Thymus (tissue), 11 donors: ENCODE measurements around the gene PRSS1. TPM values are rescaled to one million over a fixed set of nuclear protein-coding genes. Genes with fewer than 3 reads are reported as not detected.
A peak's percentile ranks its signal among the peaks of the same experiment; 100 is the strongest.

Experiments used
- DNase-seq, 9 donors: peaks; one replicate each; pipeline ENCODE4 v3.0.0-alpha.2; 2013; ENCODE audit warnings: low spot score in 9 of 9, low read depth in 6 of 9, missing footprints in 1 of 9
- H3K27ac ChIP-seq, 2 donors: one replicate each; pipeline ENCODE4 v1.5.1; 2013; ENCODE audit warnings: control low read depth in 1 of 2, low read depth in 1 of 2, low read length in 1 of 2, mild to moderate bottlenecking in 1 of 2, moderate library complexity in 1 of 2
- H3K27me3 ChIP-seq, 2 donors: one replicate each; pipeline ENCODE4 v1.5.1; 2013; ENCODE audit warnings: low read length in 1 of 2; ENCODE audit not compliant: control insufficient read depth in 2 of 2, insufficient read depth in 1 of 2
- H3K36me3 ChIP-seq, 2 donors: one replicate each; pipeline ENCODE4 v1.5.1; 2013; ENCODE audit warnings: low read length in 1 of 2, mild to moderate bottlenecking in 1 of 2, moderate library complexity in 1 of 2; ENCODE audit not compliant: control insufficient read depth in 2 of 2, insufficient read depth in 2 of 2
- H3K4me1 ChIP-seq, 2 donors: one replicate each; pipeline ENCODE4 v1.5.1; 2013; ENCODE audit warnings: low read length in 2 of 2; ENCODE audit not compliant: control insufficient read depth in 2 of 2, insufficient read depth in 2 of 2
- H3K4me3 ChIP-seq, 2 donors: one replicate each; pipeline ENCODE4 v1.5.1; 2013; ENCODE audit warnings: low read length in 2 of 2, control low read depth in 1 of 2, mild to moderate bottlenecking in 1 of 2
- H3K9me3 ChIP-seq, 2 donors: one replicate each; pipeline ENCODE4 v1.5.1; 2013; ENCODE audit warnings: low read length in 1 of 2, mild to moderate bottlenecking in 1 of 2; ENCODE audit not compliant: control insufficient read depth in 2 of 2, insufficient read depth in 1 of 2
- WGBS: extraction: QIAGEN DNeasy Blood & Tissue Kit; methylation state at CpG from one replicate; pipeline ENCODE4 v1.1.7; 2013; 5-methylcytosine and 5-hydroxymethylcytosine counted together
- polyA plus RNA-seq: library from polyadenylated mRNA; stranded (reverse); fragments of 200-250 nt; gene quantifications from one replicate; pipeline ENCODE4 v1.2.3, GENCODE V29; 2013
- total RNA-seq: library from RNA; stranded (reverse); fragments of 120-200 nt; gene quantifications from one replicate; pipeline ENCODE4 v1.2.4, GENCODE V29; 2013
- donor health status: healthy.

PRSS1 gene
- total and polyA plus RNA-seq, 2 donors, result 0.76 to 4.5 TPM

DNA sequence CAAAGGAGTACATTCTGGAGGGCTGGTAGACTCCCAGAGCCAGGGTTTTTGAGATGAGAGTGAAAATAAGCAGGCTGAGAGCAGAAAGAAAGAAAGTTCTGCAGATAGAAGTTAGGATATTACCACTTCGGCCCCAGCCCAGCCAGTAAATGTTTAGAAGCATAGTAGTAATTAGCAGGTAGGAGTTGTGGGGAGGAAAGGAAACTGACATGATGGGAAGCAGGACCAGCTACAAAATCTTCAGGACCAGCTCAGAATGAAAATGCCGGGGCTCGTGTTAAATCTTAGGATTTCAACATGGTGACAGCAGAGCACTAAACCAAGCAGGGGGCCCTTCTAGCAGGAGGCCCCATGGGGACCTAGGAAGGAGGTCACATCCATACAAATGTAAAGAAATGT, 50.2 kb downstream of the PRSS1 start:
- 31% methylated on average over 3 of the region's 3 CpGs for WGBS
- Histone ChIP-seq H3K27ac (peak overlapping the region; percentile 100), H3K27me3 (peaks cover 0 to 19% of the 10 kb centered on the region in 2 donors), H3K4me1 (peaks cover 40 to 76% of the 10 kb centered on the region in 2 donors), H3K4me3 (peak overlapping the region; percentile 77 to 97), H3K9me3 (peaks cover 0 to 5% of the 10 kb centered on the region in 2 donors), H3K36me3 (peaks cover 56 to 74% of the 10 kb centered on the region in 2 donors)
- DNase-seq, result peak in 1 of 9 donors; percentile 39

DNA sequence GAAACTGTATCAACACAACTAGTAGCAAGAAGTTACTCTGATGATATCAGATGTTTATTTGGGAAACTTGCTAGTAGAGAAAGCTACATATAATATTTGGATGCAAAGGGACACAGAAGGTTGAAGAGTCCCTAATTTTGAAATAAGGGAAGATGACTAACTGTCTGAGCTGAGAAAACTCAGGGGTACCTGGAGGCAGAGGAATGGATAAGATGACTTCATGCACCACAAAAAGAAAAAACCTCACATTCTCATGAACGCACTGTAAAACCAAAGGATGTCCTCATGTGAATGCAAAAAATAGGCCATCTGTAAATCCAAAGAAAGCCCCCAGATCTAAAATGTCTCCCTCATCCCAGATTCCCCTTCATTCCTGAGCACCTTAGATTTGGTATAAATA, 50.8 kb downstream of the PRSS1 start:
- DNase-seq, result peak in 3 of 9 donors; percentile 26 to 69 (median 42)
- peak overlapping the region; percentile 77 to 97 for H3K4me3 ChIP-seq
- peak overlapping the region; percentile 100 for H3K27ac ChIP-seq
- H3K4me1 ChIP-seq, result peaks cover 43 to 76% of the 10 kb centered on the region in 2 donors
- H3K36me3 ChIP-seq, result peaks cover 56 to 76% of the 10 kb centered on the region in 2 donors
- H3K27me3 ChIP-seq, result peaks cover 0 to 19% of the 10 kb centered on the region in 2 donors
- peaks cover 0 to 5% of the 10 kb centered on the region in 2 donors for H3K9me3 ChIP-seq
- WGBS, result 15% methylated on average over 1 of the region's 1 CpG

DNA sequence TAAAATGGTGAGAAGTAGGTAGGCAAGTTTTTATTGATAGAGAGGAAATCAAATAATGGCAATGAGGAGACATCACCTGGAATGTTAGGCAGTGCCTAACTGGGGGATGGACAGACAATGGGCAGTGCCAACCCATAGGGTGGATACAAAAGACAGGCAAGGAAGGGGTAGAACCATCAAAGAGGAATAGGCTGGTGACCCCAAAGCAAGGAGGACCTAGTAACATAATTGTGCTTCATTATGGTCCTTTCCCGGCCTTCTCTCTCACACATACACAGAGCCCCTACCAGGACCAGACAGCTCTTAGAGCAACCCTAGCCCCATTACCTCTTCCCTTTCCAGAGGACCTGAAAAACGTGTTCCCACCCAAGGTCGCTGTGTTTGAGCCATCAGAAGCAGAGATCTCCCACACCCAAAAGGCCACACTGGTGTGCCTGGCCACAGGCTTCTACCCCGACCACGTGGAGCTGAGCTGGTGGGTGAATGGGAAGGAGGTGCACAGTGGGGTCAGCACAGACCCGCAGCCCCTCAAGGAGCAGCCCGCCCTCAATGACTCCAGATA, 51.5 kb downstream of the PRSS1 start:
- Histone ChIP-seq H3K4me1 (peaks cover 50 to 76% of the 10 kb centered on the region in 2 donors), H3K27ac (peak overlapping the region; percentile 100), H3K9me3 (peaks cover 0 to 5% of the 10 kb centered on the region in 2 donors), H3K27me3 (peaks cover 0 to 19% of the 10 kb centered on the region in 2 donors), H3K4me3 (peak overlapping the region; percentile 77 to 97), H3K36me3 (peaks cover 56 to 83% of the 10 kb centered on the region in 2 donors)
- 68% methylated on average over 7 of the region's 7 CpGs for WGBS
- DNase-seq, result peak in 3 of 9 donors; percentile 26 to 45 (median 36)

DNA sequence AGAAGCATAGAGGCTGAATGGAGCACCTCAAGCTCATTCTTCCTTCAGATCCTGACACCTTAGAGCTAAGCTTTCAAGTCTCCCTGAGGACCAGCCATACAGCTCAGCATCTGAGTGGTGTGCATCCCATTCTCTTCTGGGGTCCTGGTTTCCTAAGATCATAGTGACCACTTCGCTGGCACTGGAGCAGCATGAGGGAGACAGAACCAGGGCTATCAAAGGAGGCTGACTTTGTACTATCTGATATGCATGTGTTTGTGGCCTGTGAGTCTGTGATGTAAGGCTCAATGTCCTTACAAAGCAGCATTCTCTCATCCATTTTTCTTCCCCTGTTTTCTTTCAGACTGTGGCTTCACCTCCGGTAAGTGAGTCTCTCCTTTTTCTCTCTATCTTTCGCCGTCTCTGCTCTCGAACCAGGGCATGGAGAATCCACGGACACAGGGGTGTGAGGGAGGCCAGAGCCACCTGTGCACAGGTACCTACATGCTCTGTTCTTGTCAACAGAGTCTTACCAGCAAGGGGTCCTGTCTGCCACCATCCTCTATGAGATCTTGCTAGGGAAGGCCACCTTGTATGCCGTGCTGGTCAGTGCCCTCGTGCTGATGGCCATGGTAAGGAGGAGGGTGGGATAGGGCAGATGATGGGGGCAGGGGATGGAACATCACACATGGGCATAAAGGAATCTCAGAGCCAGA, 52.5 kb downstream of the PRSS1 start:
- Histone ChIP-seq H3K9me3 (peaks cover 0 to 4% of the 10 kb centered on the region in 2 donors), H3K27ac (peak overlapping the region; percentile 95 to 100), H3K4me1 (peaks cover 58 to 83% of the 10 kb centered on the region in 2 donors), H3K4me3 (peak overlapping the region; percentile 48 to 97), H3K27me3 (peaks cover 0 to 12% of the 10 kb centered on the region in 2 donors), H3K36me3 (peaks cover 53 to 89% of the 10 kb centered on the region in 2 donors)
- 87% methylated on average over 8 of the region's 8 CpGs for WGBS
- peak in 3 of 9 donors; percentile 22 to 60 (median 29) for DNase-seq

DNA sequence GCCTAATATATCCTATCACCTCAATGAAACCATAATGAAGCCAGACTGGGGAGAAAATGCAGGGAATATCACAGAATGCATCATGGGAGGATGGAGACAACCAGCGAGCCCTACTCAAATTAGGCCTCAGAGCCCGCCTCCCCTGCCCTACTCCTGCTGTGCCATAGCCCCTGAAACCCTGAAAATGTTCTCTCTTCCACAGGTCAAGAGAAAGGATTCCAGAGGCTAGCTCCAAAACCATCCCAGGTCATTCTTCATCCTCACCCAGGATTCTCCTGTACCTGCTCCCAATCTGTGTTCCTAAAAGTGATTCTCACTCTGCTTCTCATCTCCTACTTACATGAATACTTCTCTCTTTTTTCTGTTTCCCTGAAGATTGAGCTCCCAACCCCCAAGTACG, 53.0 kb downstream of the PRSS1 start:
- peaks cover 0 to 7% of the 10 kb centered on the region in 2 donors for H3K27me3 ChIP-seq
- 80% methylated on average over 3 of the region's 3 CpGs for WGBS
- H3K27ac ChIP-seq, result peak overlapping the region; percentile 95 to 100

More for the DNA sequence above, 53.0 kb downstream of the PRSS1 start:
- Histone ChIP-seq H3K36me3 (peaks cover 49 to 87% of the 10 kb centered on the region in 2 donors), H3K4me1 (peaks cover 64 to 89% of the 10 kb centered on the region in 2 donors), H3K4me3 (peak overlapping the region; percentile 48 to 97), H3K9me3 (peaks cover 0 to 3% of the 10 kb centered on the region in 2 donors)
- peak in 2 of 9 donors; percentile 8 to 28 for DNase-seq

Other genes with a start within 250 kb of the PRSS1 start
- 1.8 TPM for gene PRSS2, start 21.5 kb downstream of the PRSS1 start, total RNA-seq
- gene PRSS2, start 21.5 kb downstream of the PRSS1 start, polyA plus RNA-seq, result 23.1 TPM
- gene EPHB6, start 105.6 kb downstream of the PRSS1 start, total RNA-seq, result 75.6 TPM
- gene EPHB6, start 105.6 kb downstream of the PRSS1 start, polyA plus RNA-seq, result 163 TPM
- gene TRPV6, start 136.3 kb downstream of the PRSS1 start, total RNA-seq, result 0.24 TPM
- gene TRPV6, start 136.3 kb downstream of the PRSS1 start, polyA plus RNA-seq, result 1.1 TPM
- 0.05 TPM for gene TRPV5, start 184.3 kb downstream of the PRSS1 start, total RNA-seq
- gene TRPV5, start 184.3 kb downstream of the PRSS1 start, polyA plus RNA-seq, result 0.02 TPM
- gene LLCFC1, start 190.0 kb downstream of the PRSS1 start, total RNA-seq, result not detected
- gene LLCFC1, start 190.0 kb downstream of the PRSS1 start, polyA plus RNA-seq, result not detected
- gene KEL, start 212.9 kb downstream of the PRSS1 start, total RNA-seq, result 2.7 TPM
- 2.6 TPM for gene KEL, start 212.9 kb downstream of the PRSS1 start, polyA plus RNA-seq